Upper lobe of left lung (tissue), 4 donors: ENCODE data around the gene HIVEP3.

Source experiments
- EP300 ChIP-seq, 4 donors: sonication (generic); formaldehyde crosslinking; IDR thresholded peaks; one replicate each; pipeline ENCODE4 v1.5.1; 2017; ENCODE audit warnings: antibody characterized with exemption in 4 of 4, control low read depth in 2 of 4
- POLR2AphosphoS5 ChIP-seq, 2 donors: sonication (generic); formaldehyde crosslinking; IDR thresholded peaks; one replicate each; pipeline ENCODE4 v1.5.1; 2017; ENCODE audit warnings: antibody characterized with exemption in 2 of 2
- TF ChIP-seq, protein P1 (sequence below), 6 experiments: fragments of 450-650 bp in 4 of 6; fragments of 200-600 bp in 2 of 6; sonication (generic) in 2 of 6; IDR thresholded peaks; one replicate each; pipeline ENCODE4 v1.5.1; 2016 to 2019; ENCODE audit warnings: antibody characterized with exemption in 6 of 6

DNA sequence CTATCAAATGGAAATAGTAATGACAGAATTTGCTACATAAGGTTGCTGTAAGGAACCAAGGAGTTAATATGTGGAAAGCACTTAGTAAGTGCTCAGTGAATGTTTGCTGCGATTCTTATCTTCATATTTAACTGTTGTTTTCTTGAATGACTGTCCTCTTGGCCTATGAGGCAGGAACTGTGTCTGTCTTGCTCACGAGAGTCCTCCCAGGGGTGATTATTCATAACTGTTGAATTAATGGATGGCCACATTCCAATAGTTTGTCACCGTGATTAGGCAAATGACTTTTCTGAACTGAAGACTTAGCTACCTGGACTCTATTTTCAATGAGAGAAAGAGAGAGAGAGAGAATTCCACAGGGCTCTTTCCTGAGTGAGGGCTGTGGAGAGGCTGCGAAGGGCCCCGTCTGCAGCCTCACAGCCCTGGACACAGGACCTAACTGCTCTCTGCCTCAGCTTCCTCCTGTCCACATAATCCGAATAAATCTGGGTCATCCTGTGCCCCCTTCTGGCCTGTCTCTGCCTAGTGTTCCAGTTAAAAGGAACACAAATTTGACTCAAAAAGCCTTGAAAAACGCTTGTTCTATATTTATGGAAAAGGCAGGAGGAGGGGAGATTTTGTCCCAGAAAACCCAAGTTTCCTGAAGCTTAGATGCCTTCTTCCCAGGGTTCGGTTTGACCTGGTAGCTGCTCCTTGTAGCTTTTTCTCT lies 442.7 kb downstream of the HIVEP3 start:
- TF ChIP-seq, protein P1, sequence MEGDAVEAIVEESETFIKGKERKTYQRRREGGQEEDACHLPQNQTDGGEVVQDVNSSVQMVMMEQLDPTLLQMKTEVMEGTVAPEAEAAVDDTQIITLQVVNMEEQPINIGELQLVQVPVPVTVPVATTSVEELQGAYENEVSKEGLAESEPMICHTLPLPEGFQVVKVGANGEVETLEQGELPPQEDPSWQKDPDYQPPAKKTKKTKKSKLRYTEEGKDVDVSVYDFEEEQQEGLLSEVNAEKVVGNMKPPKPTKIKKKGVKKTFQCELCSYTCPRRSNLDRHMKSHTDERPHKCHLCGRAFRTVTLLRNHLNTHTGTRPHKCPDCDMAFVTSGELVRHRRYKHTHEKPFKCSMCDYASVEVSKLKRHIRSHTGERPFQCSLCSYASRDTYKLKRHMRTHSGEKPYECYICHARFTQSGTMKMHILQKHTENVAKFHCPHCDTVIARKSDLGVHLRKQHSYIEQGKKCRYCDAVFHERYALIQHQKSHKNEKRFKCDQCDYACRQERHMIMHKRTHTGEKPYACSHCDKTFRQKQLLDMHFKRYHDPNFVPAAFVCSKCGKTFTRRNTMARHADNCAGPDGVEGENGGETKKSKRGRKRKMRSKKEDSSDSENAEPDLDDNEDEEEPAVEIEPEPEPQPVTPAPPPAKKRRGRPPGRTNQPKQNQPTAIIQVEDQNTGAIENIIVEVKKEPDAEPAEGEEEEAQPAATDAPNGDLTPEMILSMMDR (IDR thresholded peaks at IDR 0.05) = no peak
- TF ChIP-seq EP300 (IDR thresholded peaks at IDR 0.05) (no peak), POLR2AphosphoS5 (IDR thresholded peaks at IDR 0.05) (no peak)
